ENCODE measurements around the gene UGT1A5. TPM values are rescaled to one million over a fixed set of nuclear protein-coding genes. Genes with fewer than 3 reads are reported as not detected.

UGT1A5 gene
- polyA plus RNA-seq, result not detected in 2 replicates
- not detected in 2 replicates for polyA minus RNA-seq

DNA sequence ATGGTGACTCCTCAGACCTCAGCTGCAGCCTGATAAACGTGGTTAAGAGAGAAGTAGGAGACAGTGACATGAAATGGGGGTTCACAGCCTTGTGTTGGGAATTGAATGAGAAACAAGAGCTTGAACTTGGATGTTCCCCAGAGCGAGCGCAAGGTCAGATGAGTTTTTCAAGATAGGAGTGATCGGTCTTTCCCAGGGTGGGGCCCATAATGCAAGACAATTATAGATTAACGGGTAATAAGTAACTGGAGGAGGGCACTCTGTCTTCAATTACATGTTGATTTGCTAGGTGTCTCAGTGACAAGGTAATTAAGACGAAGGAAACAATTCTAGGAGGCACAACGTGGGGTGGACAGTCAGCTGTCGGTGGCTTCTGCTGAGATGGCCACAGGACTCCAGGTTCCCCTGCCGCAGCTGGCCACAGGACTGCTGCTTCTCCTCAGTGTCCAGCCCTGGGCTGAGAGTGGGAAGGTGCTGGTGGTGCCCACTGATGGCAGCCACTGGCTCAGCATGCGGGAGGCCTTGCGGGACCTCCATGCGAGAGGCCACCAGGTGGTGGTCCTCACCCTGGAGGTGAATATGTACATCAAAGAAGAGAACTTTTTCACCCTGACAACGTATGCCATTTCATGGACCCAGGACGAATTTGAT, at the start of gene UGT1A5:
Gene UGT1A5, plus strand, starts transcription at position 297 of the 651 bp plus-strand sequence. Its CDS starts 85 bp downstream, at position 382.
- Histone ChIP-seq H3K79me2 (replicated peaks; ENCODE audit: insufficient read depth, low read length) (no peaks in the 10 kb centered on the region), H2AFZ (ENCODE audit: low read depth, low read length) (no peak within 1 kb of the TSS), H3K9me3 (ENCODE audit: low read length) (no peaks in the 10 kb centered on the region), H3K9me2 (ENCODE audit: insufficient read depth, low read length) (no peaks in the 10 kb centered on the region), H3K4me2 (ENCODE audit: low read length) (no peak within 1 kb of the TSS), H3K36me3 (ENCODE audit: insufficient read depth, low read length) (no peaks in the 10 kb centered on the region), H4K20me1 (ENCODE audit: insufficient read depth) (no peaks in the 10 kb centered on the region), H3K27me3 (ENCODE audit: insufficient read depth, low read depth, low read length) (no peaks in the 10 kb centered on the region), H3K4me3 (ENCODE audit: low read length) (no peak within 1 kb of the TSS), H3F3A (ENCODE audit: insufficient read depth, low read length, poor library complexity, severe bottlenecking) (no peaks in the 10 kb centered on the region), H3K27ac (ENCODE audit: low read length) (no peak within 1 kb of the TSS), H3K9ac (ENCODE audit: low read length) (no peak within 1 kb of the TSS)
- no peak for TF ChIP-seq TAF1 (IDR thresholded peaks at IDR 0.05; ENCODE audit: low read depth)
- no peak for TF ChIP-seq SMC3 (conservative IDR thresholded peaks at IDR 0.05; ENCODE audit: poor library complexity)
- TF ChIP-seq, protein P1, sequence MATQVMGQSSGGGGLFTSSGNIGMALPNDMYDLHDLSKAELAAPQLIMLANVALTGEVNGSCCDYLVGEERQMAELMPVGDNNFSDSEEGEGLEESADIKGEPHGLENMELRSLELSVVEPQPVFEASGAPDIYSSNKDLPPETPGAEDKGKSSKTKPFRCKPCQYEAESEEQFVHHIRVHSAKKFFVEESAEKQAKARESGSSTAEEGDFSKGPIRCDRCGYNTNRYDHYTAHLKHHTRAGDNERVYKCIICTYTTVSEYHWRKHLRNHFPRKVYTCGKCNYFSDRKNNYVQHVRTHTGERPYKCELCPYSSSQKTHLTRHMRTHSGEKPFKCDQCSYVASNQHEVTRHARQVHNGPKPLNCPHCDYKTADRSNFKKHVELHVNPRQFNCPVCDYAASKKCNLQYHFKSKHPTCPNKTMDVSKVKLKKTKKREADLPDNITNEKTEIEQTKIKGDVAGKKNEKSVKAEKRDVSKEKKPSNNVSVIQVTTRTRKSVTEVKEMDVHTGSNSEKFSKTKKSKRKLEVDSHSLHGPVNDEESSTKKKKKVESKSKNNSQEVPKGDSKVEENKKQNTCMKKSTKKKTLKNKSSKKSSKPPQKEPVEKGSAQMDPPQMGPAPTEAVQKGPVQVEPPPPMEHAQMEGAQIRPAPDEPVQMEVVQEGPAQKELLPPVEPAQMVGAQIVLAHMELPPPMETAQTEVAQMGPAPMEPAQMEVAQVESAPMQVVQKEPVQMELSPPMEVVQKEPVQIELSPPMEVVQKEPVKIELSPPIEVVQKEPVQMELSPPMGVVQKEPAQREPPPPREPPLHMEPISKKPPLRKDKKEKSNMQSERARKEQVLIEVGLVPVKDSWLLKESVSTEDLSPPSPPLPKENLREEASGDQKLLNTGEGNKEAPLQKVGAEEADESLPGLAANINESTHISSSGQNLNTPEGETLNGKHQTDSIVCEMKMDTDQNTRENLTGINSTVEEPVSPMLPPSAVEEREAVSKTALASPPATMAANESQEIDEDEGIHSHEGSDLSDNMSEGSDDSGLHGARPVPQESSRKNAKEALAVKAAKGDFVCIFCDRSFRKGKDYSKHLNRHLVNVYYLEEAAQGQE (IDR thresholded peaks at IDR 0.05; ENCODE audit: borderline replicate concordance), result no peak
- TF ChIP-seq RAD21 (conservative IDR thresholded peaks at IDR 0.05), result no peak
- no peak for TF ChIP-seq EZH2 (IDR thresholded peaks at IDR 0.05; ENCODE audit: borderline replicate concordance, insufficient read depth, low read length, poor library complexity, severe bottlenecking)
- no peak for TF ChIP-seq EP300 (conservative IDR thresholded peaks at IDR 0.05; ENCODE audit: poor library complexity, severe bottlenecking)
- no peak for TF ChIP-seq MXI1 (conservative IDR thresholded peaks at IDR 0.05; ENCODE audit: poor library complexity, severe bottlenecking)
- TF ChIP-seq, protein P2, sequence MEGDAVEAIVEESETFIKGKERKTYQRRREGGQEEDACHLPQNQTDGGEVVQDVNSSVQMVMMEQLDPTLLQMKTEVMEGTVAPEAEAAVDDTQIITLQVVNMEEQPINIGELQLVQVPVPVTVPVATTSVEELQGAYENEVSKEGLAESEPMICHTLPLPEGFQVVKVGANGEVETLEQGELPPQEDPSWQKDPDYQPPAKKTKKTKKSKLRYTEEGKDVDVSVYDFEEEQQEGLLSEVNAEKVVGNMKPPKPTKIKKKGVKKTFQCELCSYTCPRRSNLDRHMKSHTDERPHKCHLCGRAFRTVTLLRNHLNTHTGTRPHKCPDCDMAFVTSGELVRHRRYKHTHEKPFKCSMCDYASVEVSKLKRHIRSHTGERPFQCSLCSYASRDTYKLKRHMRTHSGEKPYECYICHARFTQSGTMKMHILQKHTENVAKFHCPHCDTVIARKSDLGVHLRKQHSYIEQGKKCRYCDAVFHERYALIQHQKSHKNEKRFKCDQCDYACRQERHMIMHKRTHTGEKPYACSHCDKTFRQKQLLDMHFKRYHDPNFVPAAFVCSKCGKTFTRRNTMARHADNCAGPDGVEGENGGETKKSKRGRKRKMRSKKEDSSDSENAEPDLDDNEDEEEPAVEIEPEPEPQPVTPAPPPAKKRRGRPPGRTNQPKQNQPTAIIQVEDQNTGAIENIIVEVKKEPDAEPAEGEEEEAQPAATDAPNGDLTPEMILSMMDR (IDR thresholded peaks at IDR 0.05; ENCODE audit: poor library complexity, severe bottlenecking), result no peak
- no peak for TF ChIP-seq POLR2AphosphoS5 (IDR thresholded peaks at IDR 0.05)

DNA sequence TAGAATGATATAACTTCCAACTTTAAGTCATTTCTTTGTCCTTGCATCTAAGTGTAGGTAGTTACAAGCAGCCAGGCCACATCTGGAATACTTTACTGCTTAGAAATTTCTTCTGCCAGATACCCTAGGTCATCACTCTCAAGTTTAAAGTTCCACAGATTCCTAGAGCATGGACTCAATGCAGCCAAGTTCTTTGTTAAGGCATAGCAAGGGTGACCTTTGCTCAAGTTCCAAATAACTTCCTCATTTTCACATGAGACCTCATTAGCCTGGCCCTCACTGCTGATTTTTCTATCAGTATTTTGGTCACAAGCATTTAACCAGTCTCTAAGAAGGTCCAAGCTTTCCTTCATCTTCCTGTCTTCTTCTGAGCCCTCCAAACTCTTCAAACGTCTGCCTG, 48.8 kb upstream of the UGT1A5 start:
- TF ChIP-seq, protein P2 (IDR thresholded peaks at IDR 0.05; ENCODE audit: poor library complexity, severe bottlenecking), result no peak
- TF ChIP-seq EZH2 (IDR thresholded peaks at IDR 0.05; ENCODE audit: borderline replicate concordance, insufficient read depth, low read length, poor library complexity, severe bottlenecking), result no peak
- no peak for TF ChIP-seq MXI1 (conservative IDR thresholded peaks at IDR 0.05; ENCODE audit: poor library complexity, severe bottlenecking)
- TF ChIP-seq, protein P1 (IDR thresholded peaks at IDR 0.05; ENCODE audit: borderline replicate concordance), result no peak
- no peak for TF ChIP-seq EP300 (conservative IDR thresholded peaks at IDR 0.05; ENCODE audit: poor library complexity, severe bottlenecking)
- no peak for TF ChIP-seq RAD21 (conservative IDR thresholded peaks at IDR 0.05)
- TF ChIP-seq TAF1 (IDR thresholded peaks at IDR 0.05; ENCODE audit: low read depth), result no peak
- no peak for TF ChIP-seq SMC3 (conservative IDR thresholded peaks at IDR 0.05; ENCODE audit: poor library complexity)
- TF ChIP-seq POLR2AphosphoS5 (IDR thresholded peaks at IDR 0.05), result no peak
- Histone ChIP-seq H3K4me2 (ENCODE audit: low read length) (no peak overlapping the region), H3K36me3 (ENCODE audit: insufficient read depth, low read length) (no peaks in the 10 kb centered on the region), H3K27me3 (ENCODE audit: insufficient read depth, low read depth, low read length) (no peaks in the 10 kb centered on the region), H4K20me1 (ENCODE audit: insufficient read depth) (no peaks in the 10 kb centered on the region), H3K9ac (ENCODE audit: low read length) (no peak overlapping the region), H3K9me3 (ENCODE audit: low read length) (no peaks in the 10 kb centered on the region), H3K79me2 (replicated peaks; ENCODE audit: insufficient read depth, low read length) (no peaks in the 10 kb centered on the region), H3K4me3 (ENCODE audit: low read length) (no peak overlapping the region), H3K9me2 (ENCODE audit: insufficient read depth, low read length) (no peaks in the 10 kb centered on the region), H3K27ac (ENCODE audit: low read length) (no peak overlapping the region), H3F3A (ENCODE audit: insufficient read depth, low read length, poor library complexity, severe bottlenecking) (no peaks in the 10 kb centered on the region), H2AFZ (ENCODE audit: low read depth, low read length) (no peak overlapping the region)

Measured in neural cell (in vitro differentiated cells).